LNCAP (cell line): ENCODE results near the gene TNS3.

ENCODE experiments used
- TF ChIP-seq, protein P1 (sequence below): fragments of 450-650 bp; IDR thresholded peaks from 2 replicates; pipeline ENCODE4 v1.5.1; 2017; ENCODE audit warnings: mild to moderate bottlenecking

The TNS3 gene

GRCh38 chr7:47549916-47550315 lies 32.0 kb downstream of the TNS3 start:
- TF ChIP-seq, protein P1, sequence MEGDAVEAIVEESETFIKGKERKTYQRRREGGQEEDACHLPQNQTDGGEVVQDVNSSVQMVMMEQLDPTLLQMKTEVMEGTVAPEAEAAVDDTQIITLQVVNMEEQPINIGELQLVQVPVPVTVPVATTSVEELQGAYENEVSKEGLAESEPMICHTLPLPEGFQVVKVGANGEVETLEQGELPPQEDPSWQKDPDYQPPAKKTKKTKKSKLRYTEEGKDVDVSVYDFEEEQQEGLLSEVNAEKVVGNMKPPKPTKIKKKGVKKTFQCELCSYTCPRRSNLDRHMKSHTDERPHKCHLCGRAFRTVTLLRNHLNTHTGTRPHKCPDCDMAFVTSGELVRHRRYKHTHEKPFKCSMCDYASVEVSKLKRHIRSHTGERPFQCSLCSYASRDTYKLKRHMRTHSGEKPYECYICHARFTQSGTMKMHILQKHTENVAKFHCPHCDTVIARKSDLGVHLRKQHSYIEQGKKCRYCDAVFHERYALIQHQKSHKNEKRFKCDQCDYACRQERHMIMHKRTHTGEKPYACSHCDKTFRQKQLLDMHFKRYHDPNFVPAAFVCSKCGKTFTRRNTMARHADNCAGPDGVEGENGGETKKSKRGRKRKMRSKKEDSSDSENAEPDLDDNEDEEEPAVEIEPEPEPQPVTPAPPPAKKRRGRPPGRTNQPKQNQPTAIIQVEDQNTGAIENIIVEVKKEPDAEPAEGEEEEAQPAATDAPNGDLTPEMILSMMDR: no peak

- TF ChIP-seq, protein P1: no peak
These were observed 32.5 kb downstream of the TNS3 start for GRCh38 chr7:47549397-47549796.

DNA sequence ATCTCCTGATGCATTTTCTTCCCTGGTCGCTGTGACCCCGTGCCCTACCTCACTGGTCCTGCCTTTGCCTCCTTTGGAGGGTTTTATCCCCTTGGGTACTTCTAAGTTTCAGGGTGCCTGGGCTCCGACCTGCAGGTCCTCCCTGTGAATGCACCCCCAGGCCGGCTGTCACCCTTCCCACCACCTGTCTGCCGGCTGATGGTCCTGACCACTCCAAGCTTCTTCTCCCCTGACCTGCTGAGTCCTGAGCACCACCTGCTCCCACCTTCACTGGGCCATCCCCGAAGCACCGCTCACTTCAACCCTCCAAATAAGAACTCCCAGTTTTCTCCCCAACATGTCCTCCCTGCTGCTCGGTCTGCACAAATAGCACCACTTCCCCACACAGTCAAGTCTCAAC lies 33.4 kb downstream of the TNS3 start:
- TF ChIP-seq, protein P1: no peak

DNA sequence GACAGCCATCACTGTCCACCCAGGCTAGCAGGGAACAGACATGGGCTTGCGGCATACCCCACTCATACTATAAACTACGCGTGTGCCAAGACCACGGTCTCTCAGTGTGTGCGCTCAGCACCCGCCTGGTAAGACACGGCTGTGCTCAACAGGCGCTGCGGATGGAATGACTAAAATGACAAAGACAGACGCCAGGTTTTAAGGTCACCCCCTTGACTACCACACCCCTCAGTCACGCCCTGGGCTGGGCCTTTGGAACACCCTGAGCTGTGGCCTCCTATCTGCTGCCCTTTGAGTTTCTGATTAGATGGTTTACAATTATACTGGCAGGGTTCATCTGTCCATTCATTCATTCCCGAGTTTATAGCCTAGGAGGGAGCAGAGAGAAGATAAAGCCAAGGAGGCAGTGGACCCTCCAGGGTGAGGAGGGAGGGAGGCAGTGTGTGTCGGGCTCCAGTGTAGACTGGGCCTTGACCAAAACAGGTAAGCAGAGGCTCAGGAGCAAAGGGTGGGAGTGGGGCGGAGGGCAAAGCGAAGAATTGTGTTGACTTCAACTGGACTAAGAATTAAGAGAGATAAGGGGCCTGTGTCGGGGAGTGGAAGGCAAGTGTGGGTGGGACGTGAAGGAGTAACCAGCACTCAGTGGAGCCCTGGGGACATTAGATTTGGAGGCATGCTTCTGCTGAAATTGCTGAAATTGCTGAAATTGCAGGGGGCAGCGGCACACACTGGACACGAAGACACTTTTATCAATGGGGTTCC lies 35.0 kb downstream of the TNS3 start:
- TF ChIP-seq, protein P1: no peak

- TF ChIP-seq, protein P1: no peak
These were observed 35.7 kb downstream of the TNS3 start for GRCh38 chr7:47546171-47546570.

DNA sequence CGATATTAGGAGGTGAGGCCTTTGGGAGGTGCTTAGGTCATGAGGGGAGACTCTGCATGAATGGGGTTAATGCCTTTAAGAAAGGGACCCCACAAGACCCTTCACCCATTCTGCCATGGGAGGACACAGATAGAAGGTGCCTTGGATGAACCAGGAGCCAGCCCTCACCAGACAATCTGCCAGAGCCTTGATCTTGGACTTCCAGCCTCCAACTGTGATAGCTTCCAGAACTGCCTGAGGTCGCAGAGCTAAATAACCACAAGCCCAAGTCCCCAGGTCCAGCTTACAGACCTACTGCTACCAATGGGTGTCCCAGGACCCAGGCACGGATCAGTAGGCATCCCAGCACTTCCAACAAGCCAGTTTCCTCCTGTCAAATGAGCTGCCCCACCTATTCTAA lies 37.5 kb downstream of the TNS3 start:
- TF ChIP-seq, protein P1: no peak

DNA sequence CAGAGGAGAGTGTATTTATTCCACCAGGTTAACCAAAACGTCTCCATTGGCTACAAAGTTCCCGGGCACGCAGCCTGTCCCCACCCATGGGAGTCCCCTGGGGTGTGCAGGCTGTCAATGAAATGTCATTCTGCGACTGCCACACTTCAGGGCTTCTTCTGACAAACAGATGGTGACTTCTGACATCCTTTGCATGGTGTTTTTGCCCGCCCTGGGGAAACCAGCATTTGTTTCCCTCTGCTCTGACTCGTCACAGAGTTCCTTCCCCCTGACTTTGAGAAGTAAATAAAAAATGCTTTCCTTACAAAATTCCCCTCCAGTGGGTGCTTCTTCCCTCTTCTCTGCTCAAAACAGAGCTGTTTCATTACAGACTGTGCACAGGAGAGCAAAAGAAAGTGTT lies 38.2 kb downstream of the TNS3 start:
- TF ChIP-seq, protein P1: no peak

DNA sequence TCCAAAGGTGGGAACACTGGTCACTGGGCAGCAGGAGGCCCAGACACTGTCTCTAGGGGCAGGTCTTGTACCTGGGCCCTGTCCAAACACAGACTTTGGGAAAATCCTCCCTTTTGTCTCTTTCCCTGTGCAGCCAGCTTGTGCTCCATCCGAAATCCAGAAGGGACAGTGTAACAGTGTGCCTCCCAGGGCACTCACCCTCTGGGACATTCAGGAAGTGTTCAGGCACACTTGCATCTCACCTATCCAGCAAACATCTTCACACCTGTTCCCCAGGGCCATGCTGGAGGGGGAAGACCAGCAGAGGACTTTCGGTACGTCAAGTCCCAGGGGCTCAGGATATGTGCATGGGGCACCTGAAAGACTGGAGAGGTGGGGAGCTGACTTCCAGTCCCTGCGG lies 38.9 kb downstream of the TNS3 start:
- TF ChIP-seq, protein P1: no peak
